ENCODE data around the gene PLIN1. TPM values are rescaled to one million over a fixed set of nuclear protein-coding genes. Genes with fewer than 3 reads are reported as not detected.

The PLIN1 gene
- total RNA-seq, 1 experiment from 2014 or later: 0.09 TPM

GRCh38 chr15:89672221-89673164, 6.7 kb downstream of the PLIN1 start:
- H3K27ac Mint-ChIP-seq (ENCODE audit: low read depth, unreplicated experiment): no peak overlapping the region
- no peaks in the 10 kb centered on the region for H3K9me3 Mint-ChIP-seq (ENCODE audit: unreplicated experiment)
- ChIA-PET CTCF (interaction anchor here (0.6 to 1.2 kb wide), 4 partner anchors 10 to 328 kb away, joined by 3 to 4 read pairs (median 3); no protein-coding TSS in a partner anchor), POLR2A (no interaction called here)
- DNase-seq (ENCODE audit: unreplicated experiment): no peak
- no peaks in the 10 kb centered on the region for H3K27me3 Mint-ChIP-seq (ENCODE audit: insufficient read depth, unreplicated experiment)
- intact Hi-C loops (cut with micrococcal nuclease): no loop called here
- BruUV-seq (replicated peaks): no TSS peak
- H3K36me3 Mint-ChIP-seq (ENCODE audit: insufficient read depth, unreplicated experiment): no peaks in the 10 kb centered on the region
- no peak overlapping the region for H3K4me3 Mint-ChIP-seq (ENCODE audit: unreplicated experiment)
- no peak for TF ChIP-seq CTCF (IDR thresholded peaks at IDR 0.05; ENCODE audit: unreplicated experiment)
- H3K4me1 Mint-ChIP-seq (ENCODE audit: insufficient read depth, unreplicated experiment): no peaks in the 10 kb centered on the region

GRCh38 chr15:89671687-89672086, 7.5 kb downstream of the PLIN1 start:
- no peaks in the 10 kb centered on the region for H3K27me3 Mint-ChIP-seq (ENCODE audit: insufficient read depth, unreplicated experiment)
- DNase-seq (ENCODE audit: unreplicated experiment): no peak
- H3K36me3 Mint-ChIP-seq (ENCODE audit: insufficient read depth, unreplicated experiment): no peaks in the 10 kb centered on the region
- H3K9me3 Mint-ChIP-seq (ENCODE audit: unreplicated experiment): no peaks in the 10 kb centered on the region
- H3K4me3 Mint-ChIP-seq (ENCODE audit: unreplicated experiment): no peak overlapping the region
- no peak overlapping the region for H3K27ac Mint-ChIP-seq (ENCODE audit: low read depth, unreplicated experiment)
- no peak for TF ChIP-seq CTCF (IDR thresholded peaks at IDR 0.05; ENCODE audit: unreplicated experiment)
- H3K4me1 Mint-ChIP-seq (ENCODE audit: insufficient read depth, unreplicated experiment): no peaks in the 10 kb centered on the region
- ChIA-PET CTCF (interaction anchor here (0.6 kb wide), 1 partner anchor 56 kb away, joined by 3 read pairs; no protein-coding TSS in a partner anchor), POLR2A (no interaction called here)
- BruUV-seq (replicated peaks): no TSS peak
- intact Hi-C loops (cut with micrococcal nuclease): no loop called here

GRCh38 chr15:89670971-89671560, 8.1 kb downstream of the PLIN1 start:
- CTCF ChIA-PET: interaction anchor here (1.5 kb wide), 1 partner anchor 91 kb away, joined by 3 read pairs; no protein-coding TSS in a partner anchor
- Mint-ChIP-seq H3K36me3 (ENCODE audit: insufficient read depth, unreplicated experiment) (no peaks in the 10 kb centered on the region), H3K4me3 (ENCODE audit: unreplicated experiment) (no peak overlapping the region), H3K27ac (ENCODE audit: low read depth, unreplicated experiment) (no peak overlapping the region), H3K9me3 (ENCODE audit: unreplicated experiment) (no peaks in the 10 kb centered on the region), H3K4me1 (ENCODE audit: insufficient read depth, unreplicated experiment) (no peaks in the 10 kb centered on the region), H3K27me3 (ENCODE audit: insufficient read depth, unreplicated experiment) (no peaks in the 10 kb centered on the region)
- POLR2A ChIA-PET: no interaction called here
- intact Hi-C loops (cut with micrococcal nuclease): no loop called here
- no peak for TF ChIP-seq CTCF (IDR thresholded peaks at IDR 0.05; ENCODE audit: unreplicated experiment)
- no peak for DNase-seq (ENCODE audit: unreplicated experiment)
- no TSS peak for BruUV-seq (replicated peaks)

GRCh38 chr15:89669941-89670340, 9.2 kb downstream of the PLIN1 start:
- Mint-ChIP-seq H3K4me1 (ENCODE audit: insufficient read depth, unreplicated experiment) (no peaks in the 10 kb centered on the region), H3K36me3 (ENCODE audit: insufficient read depth, unreplicated experiment) (no peaks in the 10 kb centered on the region), H3K27me3 (ENCODE audit: insufficient read depth, unreplicated experiment) (no peaks in the 10 kb centered on the region), H3K9me3 (ENCODE audit: unreplicated experiment) (no peaks in the 10 kb centered on the region), H3K4me3 (ENCODE audit: unreplicated experiment) (no peak overlapping the region), H3K27ac (ENCODE audit: low read depth, unreplicated experiment) (no peak overlapping the region)
- TF ChIP-seq CTCF (IDR thresholded peaks at IDR 0.05; ENCODE audit: unreplicated experiment): no peak
- intact Hi-C loops (cut with micrococcal nuclease): no loop called here
- BruUV-seq (replicated peaks): no TSS peak
- DNase-seq (ENCODE audit: unreplicated experiment): no peak
- POLR2A ChIA-PET: no interaction called here
- CTCF ChIA-PET: interaction anchor here (1.5 kb wide), 1 partner anchor 92 kb away, joined by 3 read pairs; no protein-coding TSS in a partner anchor
